ENCODE results near the gene ARFGAP1.
"Not testable (repeated sequence)": the region's sequence is repeated elsewhere in the genome, so short reads cannot be mapped to it uniquely, and the experiment has no call there.

ARFGAP1 gene

GRCh38 chr20:63323357-63323981 lies 50.9 kb downstream of the ARFGAP1 start:
- no peak for DNase-seq

DNA sequence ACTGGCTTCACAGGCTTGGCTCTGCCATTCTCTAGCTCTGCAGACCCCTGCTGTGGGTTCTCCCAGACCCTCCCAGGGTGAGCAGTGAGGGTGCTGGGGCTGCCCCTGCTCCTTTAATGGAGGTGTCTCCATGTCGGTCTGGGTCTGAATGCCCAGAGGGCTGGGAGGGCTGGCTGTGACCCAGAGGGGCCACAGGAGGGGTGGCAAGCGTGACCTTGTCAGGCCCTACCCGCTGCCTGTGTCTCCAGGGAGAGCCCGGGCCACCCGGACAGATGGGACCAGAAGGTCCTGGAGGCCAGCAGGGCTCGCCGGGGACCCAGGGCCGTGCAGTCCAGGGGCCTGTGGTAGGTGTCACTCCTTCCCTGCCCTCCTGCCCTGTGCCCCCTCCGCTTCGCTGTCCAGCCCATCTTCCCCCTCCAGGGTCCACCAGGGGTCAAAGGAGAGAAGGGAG lies 52.4 kb downstream of the ARFGAP1 start:
- no peak for DNase-seq

DNA sequence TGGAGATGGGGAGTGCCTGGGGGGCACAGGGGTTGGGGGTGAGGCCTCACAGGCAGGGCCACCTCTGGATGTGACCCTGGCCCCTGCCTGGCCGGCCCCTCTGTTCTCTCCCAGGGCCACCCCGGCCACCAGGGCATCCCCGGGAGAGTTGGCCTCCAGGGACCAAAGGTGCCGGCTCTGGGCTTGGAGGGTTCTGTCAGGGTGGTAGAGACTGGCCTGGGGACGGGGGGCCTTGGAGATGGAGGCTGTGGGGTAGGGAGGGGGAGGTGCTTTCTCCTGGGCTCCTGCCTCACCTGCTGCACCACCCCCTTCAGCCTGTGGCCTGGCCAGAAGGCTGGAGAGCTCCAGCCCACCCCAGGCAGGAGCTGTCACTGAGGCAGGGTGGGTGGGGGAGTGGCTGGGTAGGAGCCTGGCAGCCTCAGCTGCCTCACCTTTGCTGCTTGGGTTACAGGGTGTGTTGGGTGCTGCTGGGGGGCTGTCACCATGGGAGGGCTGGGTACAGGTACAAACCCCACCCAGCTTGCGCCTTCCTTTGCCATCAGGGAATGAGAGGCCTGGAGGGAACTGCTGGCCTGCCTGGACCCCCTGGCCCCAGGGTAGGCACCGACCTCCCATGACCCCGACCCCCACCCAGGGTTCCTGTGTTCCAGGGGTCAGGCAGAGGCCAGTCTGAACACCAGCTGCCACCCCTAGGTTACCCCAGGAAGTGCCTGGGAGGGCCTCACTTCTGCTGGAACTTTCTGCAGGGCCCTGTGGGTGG lies 53.1 kb downstream of the ARFGAP1 start:
- DNase-seq, result no peak

- no peak for DNase-seq
Measured at GRCh38 chr20:63326314-63327230, 54.0 kb downstream of the ARFGAP1 start.

GRCh38 chr20:63327231-63327745 lies 54.7 kb downstream of the ARFGAP1 start:
- no peak for DNase-seq

DNA sequence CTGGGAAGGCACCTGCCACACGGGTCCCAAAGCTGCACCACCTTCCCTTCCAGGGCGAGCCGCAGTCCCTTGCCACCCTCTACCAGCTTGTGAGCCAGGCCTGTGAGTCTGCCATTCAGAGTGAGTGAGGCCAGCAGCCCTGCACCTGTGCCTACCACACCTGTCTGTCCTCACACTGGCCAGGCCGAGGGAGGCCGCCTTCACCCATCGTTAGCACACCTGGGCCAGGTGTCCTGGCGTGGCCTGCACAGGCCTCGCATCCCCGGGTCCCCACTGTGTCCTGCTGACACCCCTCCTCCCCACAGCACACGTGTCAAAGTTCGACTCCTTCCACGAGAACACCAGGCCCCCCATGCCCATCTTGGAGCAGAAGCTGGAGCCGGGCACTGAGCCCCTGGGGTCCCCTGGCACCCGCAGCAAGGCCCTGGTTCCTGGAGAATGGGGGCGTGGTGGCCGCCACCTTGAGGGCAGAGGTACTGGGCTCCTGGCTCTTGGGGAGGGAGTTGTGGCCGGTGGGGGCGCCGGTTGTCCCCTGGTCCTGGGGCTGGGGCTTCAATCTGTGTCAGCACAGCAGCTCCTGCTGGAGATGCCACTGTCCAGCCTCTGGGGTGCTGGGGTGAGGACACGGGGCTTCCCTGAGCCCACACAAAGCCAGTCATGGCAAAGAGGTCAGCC lies 55.5 kb downstream of the ARFGAP1 start:
- no peak for DNase-seq

DNA sequence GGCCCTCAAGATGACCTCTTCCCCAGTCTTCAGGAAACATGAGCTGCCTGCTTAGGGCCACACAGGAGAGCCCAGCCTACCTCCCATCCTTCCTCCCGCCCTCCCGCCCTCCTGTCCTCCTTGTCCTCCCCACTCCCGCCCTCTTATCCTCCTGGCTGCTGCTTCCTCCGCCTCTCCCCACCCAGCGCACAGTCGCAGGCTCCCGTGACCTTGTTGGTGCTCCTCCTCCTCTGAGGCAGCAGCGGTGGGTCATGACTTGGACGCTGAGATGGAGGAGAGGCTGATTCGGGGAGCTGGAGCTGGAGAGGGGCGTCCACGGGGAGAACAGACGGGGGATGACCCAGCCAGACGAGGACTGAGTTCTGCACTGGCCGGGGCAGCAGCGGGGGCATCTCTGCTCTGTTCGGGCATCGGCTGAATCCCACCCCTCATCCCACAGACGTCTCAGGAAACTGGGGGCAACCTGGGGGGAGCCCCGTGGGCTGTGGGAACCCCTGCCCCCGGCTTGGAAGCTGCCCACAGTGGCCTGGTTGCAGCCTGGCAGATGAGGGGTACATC lies 56.2 kb downstream of the ARFGAP1 start:
- no peak for DNase-seq

- no peak for DNase-seq
Measured at GRCh38 chr20:63329331-63330083, 56.9 kb downstream of the ARFGAP1 start.

DNA sequence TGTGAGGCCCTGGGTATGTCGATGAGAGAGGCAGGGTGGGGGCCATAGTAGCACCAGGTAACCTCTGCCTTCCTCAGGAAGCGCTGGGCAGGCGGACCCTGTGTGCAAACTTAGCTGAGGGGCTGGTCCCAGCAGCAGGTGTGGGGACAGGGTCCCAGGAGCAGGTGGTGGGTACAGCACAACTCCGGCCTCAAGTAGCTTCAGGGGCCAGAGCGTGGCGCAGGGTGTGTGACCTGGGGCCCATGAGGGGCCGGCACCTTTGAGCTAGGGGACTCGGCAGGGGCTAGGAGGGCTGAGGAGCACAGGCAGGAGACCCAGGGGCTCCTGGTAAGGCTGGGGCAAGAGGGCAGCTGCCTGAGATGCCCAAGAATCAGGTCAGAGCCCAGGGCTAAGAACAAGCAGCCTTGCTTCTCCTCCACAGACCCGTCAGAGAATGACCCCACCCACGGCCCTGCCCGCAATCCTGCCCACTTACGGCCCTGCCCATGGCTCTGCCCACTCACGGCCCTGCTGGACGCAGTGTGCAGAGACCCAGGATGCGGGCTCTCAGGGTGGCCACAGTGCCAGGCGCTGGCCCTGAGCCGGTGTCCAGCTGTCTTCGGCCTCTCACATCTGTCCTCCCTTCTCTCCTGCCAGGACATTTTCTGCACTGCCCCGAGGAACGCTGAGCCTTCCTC lies 57.6 kb downstream of the ARFGAP1 start:
- DNase-seq, result no peak

GRCh38 chr20:63330940-63331339 lies 58.3 kb downstream of the ARFGAP1 start:
- no peak for DNase-seq

- no peak for DNase-seq
Measured at GRCh38 chr20:63331741-63332400, 59.3 kb downstream of the ARFGAP1 start.

DNA sequence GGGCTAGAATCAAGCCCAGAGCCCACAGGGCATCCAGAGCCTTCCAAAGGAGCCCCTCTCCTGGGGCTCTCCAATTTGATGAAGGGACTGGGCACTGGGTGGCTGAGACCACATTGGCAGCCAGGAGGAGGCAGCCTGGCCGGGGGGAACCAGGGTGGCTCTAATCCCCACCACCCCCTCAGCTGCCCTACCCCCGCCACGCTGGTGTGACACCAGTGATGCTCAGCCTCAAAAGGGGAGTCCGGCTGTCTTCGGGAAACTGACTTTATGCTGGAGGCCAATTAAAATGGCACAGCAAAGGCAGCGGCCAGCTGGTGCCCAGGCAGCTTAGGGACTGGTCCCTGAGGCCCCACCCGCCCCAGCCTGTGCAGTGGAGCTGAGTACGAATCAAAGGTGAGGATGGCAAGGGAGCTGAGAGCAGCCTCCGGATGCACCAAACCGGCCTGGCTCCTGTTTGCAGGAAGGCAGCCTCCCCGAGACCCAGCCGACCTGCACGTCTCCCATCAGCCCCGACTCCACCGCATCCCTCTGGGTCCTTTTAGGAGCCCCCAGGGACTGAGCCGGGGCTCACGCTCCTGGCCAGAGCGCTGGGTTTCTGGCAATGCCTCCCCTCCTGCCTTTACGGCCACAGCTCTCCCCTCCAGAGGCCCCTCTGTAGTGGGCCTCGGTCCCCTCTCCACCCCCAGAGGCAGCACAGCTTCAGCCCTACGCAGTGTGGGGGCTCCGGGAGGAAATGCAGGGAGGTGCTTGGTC lies 60.1 kb downstream of the ARFGAP1 start:
- no peak for DNase-seq

GRCh38 chr20:63333241-63333836 lies 60.7 kb downstream of the ARFGAP1 start:
- no peak for DNase-seq

DNA sequence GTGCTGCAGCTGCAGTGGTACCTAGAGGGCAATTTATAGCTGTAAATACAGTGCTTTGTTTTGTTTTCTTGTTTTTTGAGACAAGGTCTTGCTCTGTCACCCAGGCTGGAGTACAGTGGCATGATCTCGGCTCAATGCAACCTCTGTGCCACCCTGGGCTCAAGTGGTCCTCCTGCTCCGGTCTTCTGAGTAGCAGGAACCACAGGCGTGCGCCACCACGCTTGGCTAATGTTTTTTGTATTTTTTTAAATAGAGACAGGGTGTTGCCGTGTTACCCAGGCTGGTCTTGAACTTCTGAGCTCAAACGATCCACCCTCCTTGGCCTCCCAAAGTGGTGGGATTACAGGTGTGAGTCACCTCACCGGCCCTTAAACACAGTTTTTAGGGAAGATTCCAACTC lies 61.7 kb downstream of the ARFGAP1 start:
- DNase-seq, result no peak

- DNase-seq, result not testable (repeated sequence)
Measured at GRCh38 chr20:63335060-63335459, 62.4 kb downstream of the ARFGAP1 start.

DNA sequence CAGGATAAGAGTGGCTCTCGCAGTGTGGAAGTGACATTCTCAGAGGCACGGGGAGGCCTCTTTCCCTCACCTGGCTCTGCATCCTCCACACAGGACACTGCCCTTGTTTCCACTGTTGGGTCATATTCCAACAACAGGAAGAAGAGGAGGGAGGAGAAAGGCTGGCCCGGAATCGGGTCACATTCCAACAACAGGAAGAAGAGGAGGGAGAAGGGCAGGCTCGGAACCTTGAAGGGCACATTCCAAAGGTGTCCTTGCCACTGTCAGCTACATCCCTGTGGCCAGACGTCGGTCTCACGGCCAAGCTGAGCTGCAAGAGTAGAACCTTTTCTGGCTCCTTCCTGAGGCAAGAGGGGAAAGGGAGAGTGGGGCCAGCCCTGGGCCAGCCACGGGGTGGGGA lies 63.1 kb downstream of the ARFGAP1 start:
- DNase-seq, result no peak

- no peak for DNase-seq
Measured at GRCh38 chr20:63336232-63336752, 63.7 kb downstream of the ARFGAP1 start.

DNA sequence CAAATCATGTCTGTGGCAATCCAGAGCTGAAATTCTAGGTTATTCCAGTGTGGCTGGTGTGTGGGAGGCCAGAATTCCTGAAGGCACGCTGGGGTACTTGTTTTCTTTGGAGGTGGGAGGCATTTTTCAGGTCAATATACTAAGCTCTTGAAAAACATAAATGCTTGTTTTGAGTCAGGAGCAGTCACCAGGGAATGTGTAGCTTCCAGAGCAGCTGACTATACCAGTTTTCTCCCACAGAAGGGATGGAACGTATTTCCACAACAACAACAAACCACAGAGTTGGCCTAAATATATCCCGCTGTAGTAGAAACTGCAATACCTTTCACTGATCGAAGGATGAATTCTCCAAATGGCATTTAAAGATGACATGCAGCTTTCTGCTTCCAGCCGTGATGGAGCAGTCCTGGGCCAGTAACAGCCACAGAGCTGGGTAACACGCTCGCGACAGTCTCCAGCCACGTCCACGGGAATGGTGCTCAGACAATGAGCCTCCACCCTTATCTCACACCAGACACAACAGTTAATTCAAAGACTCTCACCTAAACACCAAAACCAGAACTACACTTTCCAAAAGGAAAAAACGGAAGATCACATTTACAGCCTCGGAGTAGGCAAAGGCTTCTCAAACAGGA lies 65.3 kb downstream of the ARFGAP1 start:
- DNase-seq, result no peak
